Activated CD4-positive, alpha-beta T cell treated with anti-CD3 and anti-CD28 coated beads for 1 hour (primary cell): Measurements from ENCODE around the gene AHCYL2.

Source experiments
- DNase-seq: peaks from one replicate; pipeline ENCODE4 v3.0.0-alpha.2; 2020

The AHCYL2 gene

DNA sequence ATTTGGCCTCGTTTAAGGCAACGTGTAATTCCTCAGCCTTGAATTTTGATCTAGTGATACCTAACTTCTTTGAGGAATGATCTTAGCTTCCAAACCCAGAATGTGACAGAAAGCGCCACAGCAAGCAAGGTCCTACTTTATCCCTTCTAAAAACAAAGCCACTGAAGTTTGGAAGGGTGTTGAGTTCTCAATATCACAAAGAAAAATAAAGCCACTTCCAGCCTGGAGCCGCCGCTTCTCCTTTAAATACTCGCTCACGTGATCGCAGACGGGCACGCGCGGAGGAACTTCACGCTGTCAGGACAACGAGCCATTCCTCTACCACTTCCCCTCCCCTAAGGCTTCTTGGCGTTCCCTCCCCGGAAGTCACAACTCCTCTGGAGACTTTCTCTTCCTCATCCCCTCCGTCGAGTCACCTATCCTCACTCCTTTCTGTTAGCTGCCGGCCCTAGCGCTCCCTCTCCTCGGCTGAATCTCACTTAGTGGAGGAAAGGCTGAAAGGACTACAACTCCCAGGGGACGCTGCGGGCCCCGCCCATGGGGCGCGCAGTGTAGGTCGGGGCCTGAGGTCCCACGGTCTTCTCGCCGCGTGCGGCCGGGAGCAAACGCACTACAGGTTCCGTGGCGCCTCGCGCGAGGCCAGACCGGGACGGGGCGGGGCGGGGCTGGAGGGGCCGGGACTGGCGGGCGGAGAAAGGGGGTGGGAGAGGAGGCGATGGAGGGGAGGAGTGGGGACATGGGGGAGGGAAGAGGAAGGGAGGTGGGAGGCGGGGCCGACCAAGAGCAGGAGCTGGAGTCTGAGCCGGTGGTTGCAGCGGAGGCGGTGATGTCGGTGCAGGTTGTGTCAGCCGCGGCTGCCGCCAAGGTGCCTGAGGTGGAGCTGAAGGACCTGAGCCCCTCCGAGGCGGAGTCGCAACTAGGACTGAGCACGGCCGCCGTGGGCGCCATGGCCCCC, at the start of gene AHCYL2:
Gene AHCYL2 (plus strand): TSS at position 780 of the 955 bp plus-strand sequence.
- DNase-seq, result peak; percentile 97

DNA sequence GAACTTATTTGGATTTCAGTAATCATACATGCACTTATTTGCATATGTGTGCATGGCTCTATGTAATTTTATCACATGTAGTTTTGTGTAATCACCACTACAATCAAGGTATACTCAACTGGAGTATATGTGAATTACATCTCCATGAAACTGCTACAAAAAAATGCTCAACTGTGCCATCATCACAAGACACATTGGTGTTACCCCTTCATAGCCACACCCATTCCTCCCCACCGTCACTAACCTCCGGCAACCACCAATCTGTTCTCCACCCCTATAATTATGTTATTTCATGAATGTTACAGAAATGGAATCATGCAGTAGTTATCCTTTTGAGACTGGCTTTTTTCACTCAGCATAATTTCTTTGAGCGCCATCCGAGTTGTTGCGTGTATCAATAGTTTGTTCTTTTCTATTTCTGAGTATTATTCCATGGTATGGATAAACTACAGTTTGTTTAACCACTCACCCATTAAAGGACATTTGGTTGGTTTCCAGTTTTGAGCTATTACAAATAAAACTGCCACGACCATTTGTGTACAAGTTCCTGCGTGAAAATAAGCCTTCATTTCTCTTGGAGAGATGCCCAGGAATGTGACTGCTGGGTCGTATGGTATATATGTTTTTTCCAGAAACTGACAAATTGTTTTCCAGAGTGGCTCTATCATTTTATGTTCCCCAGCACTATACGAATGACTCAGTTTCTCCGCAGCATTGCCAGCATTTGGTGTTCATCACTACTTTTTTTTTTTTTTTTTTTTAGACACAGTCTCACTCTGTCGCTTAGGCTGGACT, 47.7 kb upstream of the AHCYL2 start:
- DNase-seq, result no peak

DNA sequence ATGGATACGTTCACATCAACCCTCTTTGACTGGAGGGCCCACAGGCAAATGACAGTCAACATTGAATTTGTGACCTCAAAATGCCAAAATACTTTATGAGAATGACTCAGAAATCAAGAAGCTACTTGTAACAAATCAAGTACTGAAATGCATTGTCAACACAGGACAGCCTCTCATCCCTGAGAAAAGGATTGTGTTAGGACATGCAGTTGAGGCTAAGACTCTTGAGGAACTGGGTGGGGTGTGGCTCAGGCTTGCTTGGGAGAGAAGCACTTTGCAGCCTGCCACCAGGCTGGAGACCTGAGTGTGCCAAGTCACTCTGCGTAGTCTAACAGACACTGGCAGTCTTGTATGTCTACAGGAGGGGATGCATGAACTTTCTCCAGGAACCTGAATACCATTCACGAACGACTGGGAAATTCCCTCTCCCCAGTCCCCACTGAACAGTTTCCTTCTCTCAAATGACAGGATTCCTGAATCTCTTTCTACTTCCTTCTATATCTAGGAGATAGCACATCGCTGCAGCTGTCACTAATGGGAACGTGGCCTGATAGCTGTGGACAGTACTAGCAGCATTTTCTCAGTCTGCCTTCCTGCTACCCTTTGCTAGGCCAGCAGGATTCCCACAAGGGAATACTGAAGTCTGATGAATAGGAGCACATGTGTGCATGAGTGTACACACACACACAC, 39.7 kb upstream of the AHCYL2 start:
- no peak for DNase-seq

DNA sequence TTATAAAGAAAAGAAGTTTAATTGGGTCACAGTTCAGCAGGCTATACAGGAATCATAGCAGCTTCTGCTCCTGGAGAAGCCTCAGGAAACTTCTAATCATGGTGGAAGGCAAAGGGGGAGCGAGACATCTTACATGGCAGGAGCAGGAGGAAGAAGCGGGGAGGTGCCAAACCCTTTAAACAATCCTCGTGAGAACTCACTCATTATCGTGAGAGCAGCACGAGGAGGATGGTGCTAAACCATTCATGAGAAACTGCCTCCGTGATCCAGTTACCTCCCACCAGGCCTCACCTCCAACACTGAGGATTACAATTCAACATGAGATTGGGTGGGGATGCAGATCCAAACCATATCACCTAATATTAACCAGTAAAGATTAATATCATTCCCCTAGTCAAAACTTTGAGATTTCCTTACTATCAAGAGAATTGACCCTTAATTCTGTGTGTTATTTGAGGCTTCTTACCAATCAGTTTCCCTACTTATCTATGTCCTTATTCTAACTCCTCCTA, 38.0 kb upstream of the AHCYL2 start:
- no peak for DNase-seq

DNA sequence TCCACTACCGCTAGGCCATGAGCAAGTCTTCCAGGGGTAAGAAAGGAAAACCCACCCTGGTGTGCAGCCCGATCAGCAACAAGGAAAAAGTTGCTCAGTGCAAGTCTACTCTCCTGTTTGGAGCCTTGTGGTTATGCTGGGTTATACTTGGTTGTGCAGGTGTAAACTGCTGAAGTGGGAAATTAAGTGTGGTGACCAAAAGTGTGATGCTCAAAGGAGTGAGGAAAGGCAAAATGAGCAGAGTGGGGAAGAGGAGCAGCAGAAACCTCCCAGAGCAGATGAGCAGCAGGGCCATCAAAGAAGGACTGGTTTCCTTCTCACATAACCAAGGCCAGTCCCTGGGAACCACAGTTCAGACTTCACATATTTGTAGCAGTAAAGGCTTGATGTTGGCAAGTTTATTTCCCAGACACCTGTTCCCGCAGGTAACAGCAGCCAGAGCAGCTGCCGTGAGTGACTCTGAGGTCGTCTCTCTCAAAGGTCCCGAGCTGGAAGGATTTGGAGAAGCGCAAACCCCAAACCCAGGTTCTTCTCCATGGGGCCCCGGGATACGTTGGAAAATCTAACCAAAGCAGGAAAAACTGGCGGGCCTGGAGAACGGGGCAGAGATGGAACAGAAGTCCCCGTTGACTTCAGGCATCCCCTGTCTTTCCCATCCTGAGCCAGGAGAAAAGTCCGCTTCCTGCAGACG, 37.0 kb upstream of the AHCYL2 start:
- no peak for DNase-seq

DNA sequence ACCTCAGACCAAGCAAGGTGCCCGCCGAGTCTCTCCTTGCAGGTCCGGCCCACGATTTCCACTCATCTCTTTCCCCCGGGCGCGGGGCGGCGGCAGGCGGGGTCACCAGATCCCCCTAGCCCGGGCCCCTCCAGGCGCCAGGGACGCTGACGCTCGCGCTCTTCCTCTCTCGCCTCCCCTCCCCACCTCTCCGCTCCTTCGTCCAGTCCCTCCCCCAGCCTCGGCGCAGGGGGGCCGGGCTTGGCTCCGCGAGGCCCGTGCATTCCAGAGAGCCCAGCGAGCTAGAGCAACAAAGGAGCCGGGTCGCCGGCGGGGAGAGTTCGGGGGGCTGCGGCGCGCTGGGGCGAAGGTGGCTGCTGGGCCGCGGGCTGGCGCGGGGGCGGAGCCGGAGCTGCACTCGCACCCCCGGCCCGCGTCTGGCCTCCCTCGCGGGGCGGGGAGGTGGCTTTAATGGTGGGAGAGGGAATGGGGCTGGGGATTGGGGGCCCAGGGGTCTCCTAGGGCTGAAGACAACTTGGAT, 36.4 kb upstream of the AHCYL2 start, which contains the start of gene SMO:
Gene SMO (plus strand): TSS at position 262 of the 520 bp plus-strand sequence. CDS start 519 bp downstream, outside the sequence.
- DNase-seq, result no peak

DNA sequence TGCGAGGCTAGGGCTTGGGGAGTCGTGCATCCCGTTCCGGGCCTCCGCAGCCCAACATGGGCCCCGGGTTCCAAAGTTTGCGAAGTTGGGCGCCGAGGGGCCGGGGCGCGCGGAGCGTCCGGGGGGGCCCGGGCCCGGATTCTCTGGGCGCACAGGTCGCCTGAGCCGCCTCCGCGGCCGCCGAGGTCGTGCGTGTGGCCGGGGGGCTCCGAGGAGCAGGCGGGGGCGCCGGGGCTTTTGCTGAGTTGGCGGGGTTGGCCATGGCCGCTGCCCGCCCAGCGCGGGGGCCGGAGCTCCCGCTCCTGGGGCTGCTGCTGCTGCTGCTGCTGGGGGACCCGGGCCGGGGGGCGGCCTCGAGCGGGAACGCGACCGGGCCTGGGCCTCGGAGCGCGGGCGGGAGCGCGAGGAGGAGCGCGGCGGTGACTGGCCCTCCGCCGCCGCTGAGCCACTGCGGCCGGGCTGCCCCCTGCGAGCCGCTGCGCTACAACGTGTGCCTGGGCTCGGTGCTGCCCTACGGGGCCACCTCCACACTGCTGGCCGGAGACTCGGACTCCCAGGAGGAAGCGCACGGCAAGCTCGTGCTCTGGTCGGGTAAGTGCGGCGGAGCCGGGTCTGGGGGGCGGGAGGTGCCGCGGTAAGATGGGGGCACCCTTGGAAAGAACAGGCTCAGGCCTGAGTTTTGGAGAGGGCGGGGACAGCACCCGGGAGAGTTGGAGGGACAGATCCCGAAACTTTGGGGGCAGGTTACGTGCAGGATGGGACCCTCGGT, 35.8 kb upstream of the AHCYL2 start:
- DNase-seq, result no peak

DNA sequence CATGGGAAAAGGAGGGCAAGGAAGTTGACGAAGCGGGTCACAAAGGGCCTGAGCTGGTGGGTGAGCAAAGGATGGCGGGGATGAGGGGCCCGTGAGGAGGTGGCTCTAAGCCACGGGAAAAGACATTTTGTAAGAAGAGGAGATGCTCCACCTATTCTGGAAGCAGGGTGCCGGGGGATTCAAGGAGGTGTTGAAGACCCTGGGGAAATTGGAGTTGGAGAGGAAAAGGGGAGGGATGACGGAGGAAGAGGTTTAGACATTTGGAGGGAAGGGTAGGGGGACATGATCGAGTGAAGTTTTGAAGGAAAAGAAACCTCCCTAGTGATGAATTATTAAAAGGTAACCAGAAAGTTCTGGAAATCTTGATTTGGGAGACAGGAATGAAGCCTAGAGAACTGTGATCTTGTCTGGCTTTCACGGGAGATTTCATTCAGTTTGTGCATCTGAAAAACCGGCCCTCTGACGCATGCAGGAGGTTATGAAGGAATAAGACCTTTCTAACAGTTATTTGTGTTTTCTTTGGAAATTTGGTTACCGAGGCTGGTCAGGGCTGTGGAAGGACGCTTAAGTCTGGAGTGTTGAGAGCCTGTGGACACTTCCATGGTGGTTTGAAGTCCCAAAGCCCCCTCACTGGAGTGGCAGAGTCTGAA, 35.0 kb upstream of the AHCYL2 start:
- DNase-seq, result no peak

DNA sequence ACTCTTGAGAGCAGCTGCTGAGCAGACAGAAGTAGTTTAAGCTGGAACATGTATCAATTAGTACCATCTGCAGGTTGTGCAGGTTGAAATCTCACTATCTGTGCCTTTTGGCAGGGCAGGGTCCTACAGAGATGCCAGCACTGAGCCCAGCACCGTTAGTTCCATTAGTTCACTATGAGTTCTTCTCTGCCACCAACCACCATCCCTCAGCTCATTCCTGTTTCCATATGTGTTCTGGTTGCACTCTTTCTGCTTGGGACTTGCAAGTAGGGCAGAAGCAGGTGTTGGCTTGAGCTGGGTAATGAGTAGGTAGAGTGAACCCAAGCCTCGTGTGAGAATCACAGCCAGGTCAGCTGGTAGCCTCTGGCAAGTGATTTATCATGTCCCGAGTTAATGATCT, 33.6 kb upstream of the AHCYL2 start:
- no peak for DNase-seq

DNA sequence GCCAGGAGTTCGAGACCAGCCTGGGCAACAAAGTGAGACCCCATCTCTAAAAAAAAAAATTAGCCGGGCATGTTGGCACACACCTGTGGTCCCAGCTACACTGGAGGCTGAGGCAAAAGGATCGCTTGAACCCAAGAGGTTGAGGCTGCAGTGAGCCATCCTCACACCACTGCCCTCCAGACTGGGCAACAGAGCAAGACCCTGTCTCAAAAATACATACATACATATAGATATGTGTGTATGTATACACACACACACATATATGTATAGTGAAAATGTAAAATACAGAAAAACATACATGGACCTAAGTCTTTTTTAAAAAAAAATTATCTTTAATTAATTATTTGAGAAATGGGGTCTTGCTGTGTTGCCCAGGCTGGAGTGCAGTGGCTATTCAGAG, 30.9 kb upstream of the AHCYL2 start:
- DNase-seq, result no peak

DNA sequence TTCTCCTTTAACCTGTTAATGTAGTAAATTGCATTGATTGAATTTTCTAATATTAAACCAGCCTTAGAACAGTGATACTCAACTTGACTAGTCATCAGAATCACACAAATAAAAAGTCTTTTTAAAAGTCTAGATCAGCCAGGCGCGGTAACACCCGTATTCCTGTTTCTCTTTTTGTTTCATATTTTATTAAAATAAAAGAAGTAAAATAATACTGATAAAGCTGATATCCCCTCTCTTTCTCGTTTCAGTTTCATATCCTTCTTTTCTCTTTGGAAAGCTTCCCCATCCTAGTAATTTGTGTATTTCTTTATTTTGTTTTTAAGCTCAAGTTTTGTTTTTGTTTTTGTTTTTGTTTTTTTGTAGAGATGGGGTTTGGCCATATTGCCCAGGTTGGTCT, 27.1 kb upstream of the AHCYL2 start:
- DNase-seq, result no peak

DNA sequence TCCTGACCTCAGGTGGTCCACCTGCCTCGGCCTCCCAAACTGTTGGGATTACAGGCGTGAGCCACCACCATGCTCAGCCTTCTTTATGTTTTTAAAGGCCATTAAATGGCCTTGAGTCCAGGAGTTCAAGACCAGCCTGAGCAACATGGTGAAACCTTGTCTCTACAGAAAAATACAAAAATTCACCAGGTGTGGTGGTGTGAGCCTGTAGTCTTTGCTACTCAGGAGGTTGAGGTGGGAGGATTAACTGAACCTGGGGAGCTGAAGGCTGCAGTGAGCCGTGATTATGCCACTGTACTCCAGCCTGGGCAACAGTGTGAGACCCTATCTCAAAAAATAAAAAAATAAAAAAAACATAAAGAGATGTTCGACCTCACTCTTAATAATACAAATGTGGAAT, 25.4 kb upstream of the AHCYL2 start:
- DNase-seq, result no peak

DNA sequence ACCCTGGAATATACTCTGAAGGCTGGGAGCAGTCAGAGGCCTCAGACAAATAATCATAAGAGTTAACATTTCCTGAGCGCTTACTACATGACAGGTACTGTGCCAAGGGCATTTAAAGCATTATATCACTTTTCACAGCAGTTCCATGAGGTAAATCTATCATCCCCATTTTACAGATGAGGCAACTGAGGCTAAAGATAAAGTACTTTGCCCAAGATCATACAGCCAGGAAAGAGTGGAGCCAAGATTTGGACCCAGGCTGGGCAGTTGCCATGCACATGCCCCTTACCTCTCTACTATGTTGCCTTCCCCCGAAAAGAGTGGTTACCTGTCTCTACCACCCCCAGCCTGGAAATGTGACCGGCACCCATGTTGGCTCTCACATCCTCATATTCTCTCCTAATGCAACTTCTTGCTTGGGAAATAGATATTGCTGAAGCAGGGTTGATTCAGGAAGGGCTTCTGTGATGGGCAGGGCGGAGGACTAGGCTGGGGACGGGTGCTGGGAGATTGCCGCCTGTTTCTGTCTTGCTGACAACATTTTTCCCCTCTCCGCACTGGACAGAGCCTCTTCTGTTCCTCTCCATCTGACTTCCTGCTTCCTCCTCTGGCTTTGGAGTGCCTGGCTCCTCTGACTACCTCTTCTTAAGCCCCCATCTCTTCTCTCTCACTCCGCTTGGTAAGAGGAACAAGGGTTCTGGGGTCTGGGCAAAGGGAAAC, 22.6 kb upstream of the AHCYL2 start:
- no peak for DNase-seq

DNA sequence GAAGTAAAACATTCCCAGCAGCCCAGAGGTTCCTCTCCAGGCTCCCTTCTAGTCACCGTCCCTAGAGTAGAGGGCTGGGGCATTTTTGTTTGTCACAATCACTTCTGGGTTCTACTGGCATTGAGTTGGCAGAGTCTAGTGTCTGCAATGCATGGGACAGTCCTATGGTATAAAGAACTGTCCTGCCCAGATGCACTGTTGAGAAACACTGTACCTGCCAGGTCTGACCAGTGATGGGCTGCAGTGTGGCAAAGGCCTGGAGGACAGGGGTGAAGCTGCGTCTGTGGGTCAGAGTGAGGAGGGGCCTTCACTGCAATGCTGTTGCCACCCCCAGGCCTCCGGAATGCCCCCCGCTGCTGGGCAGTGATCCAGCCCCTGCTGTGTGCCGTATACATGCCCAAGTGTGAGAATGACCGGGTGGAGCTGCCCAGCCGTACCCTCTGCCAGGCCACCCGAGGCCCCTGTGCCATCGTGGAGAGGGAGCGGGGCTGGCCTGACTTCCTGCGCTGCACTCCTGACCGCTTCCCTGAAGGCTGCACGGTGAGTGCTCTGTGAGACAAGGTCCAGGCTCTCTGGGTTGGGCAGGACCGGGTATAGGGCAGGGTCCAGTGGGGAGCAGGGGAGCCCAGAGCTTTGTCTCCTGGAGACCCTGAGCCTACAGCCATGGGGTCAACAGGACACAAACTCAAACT, 21.6 kb upstream of the AHCYL2 start:
- no peak for DNase-seq

DNA sequence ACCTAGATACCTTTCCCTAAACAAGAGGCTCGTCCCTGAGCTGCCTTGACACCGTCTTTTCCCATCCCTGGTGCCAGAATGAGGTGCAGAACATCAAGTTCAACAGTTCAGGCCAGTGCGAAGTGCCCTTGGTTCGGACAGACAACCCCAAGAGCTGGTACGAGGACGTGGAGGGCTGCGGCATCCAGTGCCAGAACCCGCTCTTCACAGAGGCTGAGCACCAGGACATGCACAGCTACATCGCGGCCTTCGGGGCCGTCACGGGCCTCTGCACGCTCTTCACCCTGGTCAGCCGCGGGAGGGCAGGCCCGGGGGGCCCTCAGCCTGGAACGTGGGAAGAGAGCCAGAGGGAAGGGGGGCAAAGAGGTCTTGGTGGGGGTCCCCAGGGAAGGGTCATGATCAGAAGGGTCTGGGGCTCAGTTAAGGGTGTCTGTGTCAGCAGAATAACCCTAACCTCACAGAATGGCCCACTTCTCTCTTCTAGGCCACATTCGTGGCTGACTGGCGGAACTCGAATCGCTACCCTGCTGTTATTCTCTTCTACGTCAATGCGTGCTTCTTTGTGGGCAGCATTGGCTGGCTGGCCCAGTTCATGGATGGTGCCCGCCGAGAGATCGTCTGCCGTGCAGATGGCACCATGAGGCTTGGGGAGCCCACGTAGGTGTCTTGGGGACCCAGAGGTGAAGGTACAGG, 19.6 kb upstream of the AHCYL2 start:
- no peak for DNase-seq

DNA sequence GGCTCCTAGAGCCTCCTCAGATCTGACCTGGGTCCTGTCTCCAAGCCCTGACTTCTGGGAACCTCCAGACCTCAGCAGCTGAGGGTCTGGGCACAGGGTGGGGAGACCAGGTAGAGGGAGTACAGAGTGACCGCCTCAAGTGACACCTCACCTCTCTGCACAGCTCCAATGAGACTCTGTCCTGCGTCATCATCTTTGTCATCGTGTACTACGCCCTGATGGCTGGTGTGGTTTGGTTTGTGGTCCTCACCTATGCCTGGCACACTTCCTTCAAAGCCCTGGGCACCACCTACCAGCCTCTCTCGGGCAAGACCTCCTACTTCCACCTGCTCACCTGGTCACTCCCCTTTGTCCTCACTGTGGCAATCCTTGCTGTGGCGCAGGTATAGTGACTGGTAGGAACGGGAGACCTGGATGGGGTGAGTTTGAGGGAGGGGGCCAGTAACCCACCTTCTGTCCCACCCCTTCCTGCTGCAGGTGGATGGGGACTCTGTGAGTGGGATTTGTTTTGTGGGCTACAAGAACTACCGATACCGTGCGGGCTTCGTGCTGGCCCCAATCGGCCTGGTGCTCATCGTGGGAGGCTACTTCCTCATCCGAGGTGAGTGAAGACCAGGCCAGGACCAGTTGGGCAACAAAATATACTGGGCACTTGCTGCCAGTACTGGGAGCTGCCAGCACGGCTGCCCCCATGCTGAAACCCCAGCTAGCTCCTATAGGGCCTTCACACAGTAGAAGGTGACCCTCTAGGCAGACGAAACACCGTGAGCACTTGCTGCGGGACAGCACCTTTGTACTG, 18.6 kb upstream of the AHCYL2 start:
- DNase-seq, result no peak

DNA sequence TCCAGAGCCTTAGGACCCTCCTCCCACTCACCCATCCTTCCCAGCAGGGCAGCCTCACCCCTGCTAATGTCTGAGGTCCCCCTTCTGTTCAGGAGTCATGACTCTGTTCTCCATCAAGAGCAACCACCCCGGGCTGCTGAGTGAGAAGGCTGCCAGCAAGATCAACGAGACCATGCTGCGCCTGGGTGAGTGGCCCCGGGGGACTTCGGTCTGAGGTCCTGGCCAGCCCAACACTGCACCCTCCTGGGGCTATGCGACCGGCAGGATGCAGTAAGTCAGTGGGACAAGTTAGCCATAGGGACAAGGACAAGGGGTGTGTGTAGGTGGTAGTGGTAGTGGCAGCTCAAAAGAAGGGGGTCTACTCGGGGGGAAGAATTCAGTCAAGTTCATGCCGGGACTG, 16.2 kb upstream of the AHCYL2 start:
- DNase-seq, result no peak
